Measurements from ENCODE around the gene SRCIN1.

SRCIN1 gene

DNA sequence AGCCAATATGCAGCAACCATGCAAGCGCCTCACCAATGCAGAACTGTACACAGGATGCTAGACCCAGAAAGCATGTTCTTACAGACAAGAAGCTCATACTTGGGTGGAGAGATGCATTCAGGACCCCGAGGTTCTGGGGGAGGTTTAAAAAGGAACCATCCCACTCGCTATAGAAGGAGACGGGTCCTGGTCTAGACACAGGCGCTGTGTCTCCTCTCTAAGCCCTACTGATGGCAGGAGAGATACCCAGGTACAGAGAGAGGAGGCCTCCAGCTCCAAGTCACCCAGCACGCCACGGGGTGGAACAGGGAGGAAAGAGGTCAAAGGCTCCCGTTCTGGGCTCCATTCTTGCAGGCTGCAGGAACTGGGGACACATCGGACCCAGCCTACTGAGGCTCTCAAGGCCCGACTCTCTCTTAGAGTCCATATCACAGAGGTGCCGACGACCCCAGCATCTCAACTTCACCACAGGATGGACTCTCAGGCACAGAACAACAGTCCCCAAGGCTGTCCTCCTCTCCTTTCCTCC is 28.0 kb downstream of the SRCIN1 start:
- no peak for DNase-seq

DNA sequence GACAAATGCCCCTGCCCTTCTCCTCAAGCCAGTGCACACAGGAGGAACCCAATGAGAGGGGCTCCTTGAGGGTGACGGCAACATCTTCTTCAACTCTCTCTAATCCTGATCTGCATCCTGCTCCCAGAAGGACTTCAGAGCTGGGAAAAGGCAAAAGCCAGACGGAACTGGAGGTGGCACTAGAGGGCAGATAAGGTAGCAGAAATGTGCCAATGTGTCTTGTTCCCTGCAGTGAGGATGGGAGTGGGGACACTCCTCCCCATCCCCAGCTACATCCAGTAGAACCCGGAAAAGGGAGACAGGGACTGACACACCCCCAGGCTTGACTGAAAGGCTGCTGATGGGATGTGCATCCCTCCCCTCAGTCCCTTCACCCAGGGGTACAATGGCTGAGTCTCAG is 28.5 kb downstream of the SRCIN1 start:
- no peak for DNase-seq

DNA sequence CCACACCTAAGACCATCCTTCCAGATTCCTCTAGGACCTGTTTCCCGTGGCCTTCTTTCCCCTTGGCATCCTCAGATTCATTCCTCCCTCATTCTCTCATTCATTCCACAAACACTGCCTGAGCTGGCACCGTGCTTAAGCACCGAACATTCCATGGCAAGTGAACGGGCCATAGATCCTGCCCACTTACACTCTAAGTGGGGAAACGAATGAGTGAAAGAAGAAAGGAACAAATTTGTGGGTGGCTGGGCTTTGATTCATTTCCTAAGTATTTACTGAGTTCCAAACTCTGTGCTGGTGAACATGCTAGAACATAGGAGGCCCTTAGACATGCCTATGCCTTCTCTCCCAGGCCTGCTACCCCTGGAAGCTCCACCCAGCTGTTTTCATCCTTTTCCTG is 30.0 kb downstream of the SRCIN1 start:
- no peak for DNase-seq

DNA sequence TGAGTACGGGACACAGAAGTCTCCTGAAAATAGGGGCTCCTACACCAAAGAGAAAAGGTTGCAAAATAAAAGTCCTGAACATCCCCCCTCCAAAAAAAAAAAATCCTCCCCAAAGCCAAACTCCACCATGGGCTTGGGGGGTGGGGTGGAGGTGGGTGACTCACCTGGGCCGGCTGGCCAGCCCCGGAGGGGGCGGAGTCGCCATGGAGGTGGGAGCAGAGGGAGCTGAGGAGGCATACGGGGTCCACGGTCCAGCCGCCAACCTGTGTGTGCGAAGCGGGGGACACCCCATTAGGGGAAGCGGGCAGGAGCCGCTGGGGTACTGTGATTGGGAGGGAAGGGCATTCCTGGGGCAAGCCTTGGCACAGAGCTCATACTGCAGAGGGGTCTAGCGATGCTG is 31.0 kb downstream of the SRCIN1 start:
- DNase-seq, result no peak

DNA sequence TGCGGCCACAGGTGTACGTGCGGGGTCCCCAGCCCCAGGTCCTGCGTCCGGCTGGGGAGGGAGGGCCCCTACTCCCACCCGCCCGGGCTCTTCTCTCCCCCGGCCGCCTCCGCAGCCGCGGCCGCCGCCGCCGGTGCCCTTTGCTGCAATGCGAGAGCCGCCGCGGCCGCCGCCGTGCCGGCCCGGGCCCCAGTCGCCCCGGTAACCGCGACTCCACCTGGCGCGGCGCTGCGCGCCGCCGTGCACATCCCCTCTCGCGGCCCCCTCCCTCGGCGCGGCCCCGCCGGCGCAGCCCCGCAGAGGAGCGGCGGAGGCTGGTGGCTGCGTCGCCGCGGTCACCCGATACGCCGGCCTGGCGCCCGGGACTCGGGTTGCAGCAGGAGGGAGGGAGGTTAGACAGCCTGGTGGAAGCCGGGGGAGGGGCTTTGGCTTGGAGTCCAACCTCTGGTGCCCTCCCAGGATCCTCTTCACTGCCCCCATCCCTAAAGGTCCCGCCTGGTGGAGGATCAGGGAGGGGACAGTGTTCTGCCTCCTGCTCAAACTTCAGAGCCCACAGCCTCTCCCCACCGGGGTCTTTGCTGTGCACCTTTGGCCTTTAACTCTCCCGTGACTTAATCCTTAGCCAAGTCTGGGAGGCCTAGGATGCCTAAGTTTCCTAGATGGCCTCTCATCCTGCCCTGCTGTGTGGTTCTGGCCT is 32.9 kb downstream of the SRCIN1 start:
- no peak for DNase-seq

DNA sequence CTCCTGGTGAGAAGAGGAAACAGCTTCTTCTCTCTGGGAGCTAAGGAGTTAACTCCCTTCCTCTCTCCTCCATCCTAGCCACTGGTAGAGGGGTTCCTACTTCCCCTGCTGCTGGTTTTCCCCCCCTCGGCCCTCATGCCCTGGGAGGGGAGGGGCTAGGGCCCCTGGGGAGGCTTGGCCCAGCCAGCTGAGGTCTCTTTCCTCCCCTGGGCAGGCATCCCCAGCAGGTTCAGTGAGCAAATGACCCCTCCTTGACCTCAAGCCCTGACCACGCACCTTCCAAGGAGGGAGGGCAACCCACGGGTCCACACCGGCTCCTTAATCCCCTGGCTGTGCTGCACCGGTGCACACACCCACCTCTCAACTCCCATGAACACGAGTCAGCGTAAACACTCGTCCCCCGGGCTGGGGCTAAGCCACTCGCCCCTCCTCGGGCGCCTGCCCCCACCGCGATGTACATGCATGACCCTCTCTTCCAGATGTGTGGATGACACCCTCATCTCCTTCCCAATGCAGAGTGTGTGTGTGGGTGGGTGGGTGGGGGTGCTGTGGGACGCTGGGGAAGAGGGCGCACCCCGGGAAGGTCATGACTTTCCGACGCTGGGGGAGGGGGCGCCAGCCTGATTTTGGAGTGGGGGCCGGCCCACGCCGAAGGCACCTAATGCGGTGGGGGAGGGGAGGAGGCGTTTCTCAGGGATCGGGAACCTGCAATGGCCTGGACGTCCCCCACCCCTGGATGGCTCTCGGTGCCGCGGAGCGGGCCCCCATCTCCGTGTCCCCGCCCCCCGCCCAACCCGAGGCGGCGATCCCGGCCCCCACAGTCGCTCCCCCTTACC is 33.7 kb downstream of the SRCIN1 start:
- no peak for DNase-seq

DNA sequence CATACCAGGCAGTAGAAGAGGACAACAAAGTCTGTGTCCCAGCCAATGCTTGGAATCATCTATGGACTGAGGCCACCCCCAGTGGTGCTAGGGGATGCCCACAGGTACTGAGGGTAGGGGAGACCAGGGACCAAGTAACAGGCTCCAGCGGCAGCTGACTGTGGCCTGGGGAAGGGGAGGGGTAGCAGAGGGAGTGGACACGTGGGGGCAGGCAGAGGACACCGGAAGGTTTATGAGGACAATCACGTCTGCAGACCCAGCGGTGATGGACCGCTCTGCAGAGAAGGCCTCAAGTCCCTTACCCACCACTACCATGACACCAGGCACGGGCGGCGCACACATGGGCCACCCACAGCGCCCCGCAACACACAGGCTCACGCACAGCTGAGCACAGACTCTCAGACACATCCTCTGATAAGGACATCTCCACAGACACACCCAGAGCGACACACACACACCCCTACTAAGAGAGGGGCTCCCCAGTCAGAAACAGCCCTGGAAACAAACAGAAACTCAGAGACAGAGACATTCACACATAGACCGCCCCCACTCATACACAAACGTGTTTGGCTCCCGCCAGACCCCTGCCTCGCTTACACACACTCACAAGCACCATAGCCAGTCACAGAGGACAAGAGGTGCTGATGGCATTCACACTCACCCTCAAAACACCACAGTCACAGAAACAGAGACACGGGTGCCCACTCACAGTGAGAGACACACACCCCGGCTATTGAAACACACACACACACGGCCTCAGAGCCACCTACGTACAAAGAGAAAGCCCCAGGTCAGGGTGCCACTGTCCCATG is 35.8 kb downstream of the SRCIN1 start:
- DNase-seq, result no peak

DNA sequence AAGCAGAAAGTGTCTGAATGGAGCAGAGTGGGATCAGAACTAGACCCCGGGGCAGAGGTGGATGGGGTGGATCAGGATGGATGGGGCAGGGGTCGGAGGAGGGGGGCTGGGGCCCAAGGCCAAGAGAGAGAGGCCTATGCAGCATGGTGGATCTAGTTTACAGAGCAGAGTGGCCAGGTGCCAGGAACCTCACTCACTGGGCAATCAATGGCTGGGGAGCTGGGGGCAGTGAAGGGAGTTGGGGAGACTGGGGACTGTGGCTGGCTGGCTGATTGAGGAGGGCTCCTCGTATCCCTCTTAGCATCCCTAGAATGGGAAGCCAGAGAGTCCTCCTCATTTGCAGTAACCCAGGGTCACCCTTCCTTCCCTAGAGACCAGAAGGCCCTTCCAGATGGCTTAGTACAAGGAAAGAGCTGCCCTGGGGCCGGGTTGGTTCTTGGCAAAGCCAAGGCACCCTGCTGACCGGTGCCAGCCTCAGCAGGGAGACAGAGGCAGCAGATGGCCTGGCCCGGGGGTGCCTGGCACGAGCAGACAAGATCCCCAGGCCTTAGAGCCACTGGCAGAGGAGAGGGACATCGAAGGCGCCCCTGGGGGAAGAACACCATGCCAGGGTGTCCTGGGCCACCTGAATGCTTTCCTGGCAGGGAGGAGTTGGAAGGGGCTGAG is 36.8 kb downstream of the SRCIN1 start:
- no peak for DNase-seq

DNA sequence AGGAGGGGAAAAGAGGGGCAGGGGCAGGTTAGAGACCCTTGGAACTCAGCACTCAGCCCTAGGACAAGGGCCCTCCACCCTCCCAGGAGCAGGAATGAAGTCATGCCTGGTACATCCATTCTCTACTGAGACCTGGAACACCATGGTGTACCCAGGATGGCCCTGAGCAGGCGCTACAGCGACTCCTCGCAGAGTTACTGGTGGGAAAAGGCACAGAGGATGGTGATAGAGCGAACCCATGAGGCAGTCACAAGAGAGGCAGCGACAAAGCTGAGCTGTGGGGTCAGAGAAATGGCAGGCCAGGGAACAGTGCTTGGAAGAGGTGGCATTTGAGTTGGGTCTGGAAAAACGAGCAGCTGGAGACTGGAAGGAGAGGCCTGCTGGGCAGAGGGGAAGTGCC is 37.5 kb downstream of the SRCIN1 start:
- no peak for DNase-seq

DNA sequence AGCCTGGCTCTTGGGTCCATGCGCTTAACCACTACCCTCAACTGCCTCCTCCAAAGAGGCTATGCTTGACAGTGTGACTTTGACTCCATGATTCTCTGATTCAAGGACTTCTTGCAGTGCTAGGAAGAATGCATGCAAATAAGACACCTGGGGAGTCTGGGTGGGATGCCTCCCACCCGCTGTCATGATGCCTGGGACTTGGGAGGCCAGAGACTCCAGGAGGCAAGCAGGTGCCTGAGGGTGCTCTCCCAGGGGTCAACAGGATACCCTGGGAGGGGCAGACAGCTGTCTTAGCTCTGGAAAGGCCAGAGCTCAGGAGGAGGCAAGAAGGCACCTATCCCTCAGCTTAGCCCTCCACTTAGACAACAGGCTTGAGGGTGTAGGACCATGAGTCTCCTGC is 38.4 kb downstream of the SRCIN1 start:
- DNase-seq, result no peak

DNA sequence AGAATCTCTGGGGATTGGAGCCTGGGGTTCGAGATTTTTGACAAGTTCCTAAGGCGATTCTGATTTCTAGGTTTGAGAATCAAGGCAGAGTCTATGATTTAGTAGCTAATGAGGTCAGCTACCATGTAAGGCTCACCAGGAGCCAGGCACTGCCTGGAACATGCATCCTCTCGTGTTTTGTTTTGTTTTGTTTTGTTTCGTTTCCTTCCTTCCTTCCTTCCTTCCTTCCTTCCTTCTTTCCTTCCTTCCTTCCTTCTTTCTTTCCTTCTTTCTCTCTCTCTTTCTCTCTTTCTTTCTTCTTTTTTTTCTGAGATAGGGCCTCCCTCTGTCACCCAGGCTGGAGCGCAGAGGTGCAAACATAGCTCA is 39.1 kb downstream of the SRCIN1 start:
- DNase-seq, result no peak

DNA sequence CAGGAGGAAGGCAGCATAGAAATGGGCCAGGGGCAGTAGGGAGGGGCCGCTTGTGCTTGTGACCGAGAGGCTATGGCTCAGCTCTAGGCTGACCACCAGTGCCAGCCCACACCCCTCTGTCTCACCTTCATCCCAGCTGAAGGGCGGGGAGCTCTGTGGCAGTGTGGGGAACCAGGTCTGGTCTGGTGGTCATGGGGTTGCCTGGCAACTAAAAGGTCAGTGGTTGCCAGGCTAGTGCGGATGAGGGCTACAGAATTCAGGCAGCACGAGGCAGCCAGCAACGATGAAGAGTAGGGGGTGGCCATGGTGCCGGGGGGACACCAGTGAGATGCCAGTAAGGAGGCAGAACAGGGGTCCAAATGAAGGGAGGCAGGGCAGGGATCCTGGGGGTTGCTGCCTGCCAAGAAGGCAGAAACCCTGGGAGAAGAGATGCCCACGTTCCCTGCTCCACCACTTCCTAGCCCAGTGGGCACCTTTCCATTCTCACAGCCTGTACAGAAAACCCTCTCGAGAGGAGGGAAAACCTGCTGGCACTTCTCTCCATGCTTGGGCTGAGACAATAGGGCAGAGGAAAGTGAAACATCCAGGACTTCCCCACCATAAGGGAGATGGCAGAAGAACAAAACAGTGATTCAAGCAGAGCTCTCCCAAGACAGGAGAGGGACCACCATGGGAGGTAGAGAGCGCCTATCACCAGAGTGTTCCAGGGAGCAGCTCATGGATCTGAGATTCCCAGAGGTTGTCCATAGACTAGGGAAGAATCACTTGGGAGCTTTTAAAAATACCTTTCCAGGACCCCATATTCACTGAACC is 39.7 kb downstream of the SRCIN1 start:
- no peak for DNase-seq

DNA sequence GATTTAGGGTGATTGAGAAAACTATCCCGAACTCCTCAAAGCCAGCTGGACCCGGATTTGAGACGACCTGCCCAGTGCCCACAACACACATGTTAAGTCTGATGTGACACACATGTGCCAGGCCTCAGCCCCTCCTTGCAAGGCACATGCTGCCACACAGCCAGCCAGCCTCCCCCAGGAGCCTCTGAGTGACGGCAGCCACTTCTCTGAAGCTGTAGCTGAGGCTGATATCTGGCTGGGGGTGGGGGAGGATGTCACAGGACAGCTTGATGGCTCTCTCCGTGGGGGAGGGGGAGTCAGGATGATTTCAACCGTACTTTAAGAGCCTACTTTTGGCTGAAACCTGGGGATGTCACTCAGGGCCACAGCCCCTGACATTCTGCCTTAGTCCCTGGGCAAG is 40.9 kb downstream of the SRCIN1 start:
- no peak for DNase-seq

DNA sequence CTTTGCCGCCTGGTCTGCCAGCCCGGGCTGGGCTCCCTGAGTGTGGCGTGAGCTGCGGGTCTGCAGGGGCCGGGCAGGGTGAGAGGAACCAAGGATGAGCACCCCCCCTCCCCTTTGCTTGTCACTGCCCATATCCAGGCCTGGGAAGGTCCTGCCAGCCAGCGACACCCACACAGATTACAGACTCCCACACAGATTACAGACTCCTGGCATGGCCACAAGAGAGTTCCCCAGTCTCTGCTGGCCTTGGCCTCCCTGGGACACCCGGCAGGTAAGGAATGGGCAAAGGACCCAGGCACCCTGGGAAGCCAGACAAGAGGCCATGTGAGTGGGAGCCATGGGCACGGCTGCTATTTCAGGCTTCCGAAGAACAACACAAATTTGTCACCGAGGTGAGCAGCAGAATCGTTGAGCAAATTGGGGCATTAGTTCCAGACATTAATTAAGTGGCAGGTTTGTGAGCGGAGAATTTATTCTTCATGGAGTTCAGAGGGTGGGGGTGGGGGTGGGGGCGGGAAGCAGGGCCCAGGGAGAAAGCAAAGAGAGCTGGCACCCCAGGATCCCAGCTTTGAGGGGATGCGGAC is 41.4 kb downstream of the SRCIN1 start:
- DNase-seq, result no peak

DNA sequence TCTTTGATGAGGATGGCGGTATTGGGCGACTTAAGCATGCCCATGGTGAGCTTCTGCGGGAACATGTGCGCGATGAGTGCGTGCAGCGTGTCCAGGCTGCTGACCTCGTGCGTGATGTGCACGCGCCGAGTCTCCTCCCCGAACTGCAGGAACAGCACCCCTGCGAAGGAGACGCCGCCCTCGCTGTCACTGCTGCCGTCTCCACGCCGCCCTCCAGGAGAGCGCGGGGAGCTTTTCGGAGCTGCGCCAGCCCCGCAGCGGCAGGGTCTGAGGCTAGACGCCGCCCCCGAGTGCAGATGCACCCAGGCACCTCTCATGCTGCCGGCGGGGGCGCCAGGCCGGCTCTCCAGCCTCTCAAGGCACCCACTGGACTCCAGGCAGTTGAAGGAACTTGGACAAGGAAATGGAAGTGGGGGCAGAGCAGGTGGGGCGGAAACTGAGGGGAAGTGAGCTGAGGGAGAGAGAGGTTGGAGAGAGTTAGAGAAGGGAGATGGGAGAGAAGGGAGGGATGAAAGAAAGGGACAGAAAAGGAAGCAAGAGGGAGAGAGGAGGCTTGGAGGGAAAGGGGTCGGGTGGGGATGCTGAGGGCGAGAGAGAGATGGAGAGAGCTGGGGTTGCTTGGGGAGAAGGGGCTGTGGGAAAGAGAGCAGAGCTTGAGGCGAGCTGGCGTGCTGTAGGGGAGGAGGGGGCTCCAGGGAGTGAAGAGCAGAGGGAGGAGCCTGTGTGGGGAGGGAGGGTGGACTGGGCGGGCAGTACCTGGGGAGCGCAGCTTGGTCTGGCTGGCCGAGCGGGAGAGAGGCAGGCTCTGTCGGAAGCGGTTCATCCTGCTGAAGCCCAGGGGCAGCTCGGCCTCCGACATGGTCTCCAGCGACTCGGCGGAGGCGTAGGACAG is 42.1 kb downstream of the SRCIN1 start:
- DNase-seq, result no peak

DNA sequence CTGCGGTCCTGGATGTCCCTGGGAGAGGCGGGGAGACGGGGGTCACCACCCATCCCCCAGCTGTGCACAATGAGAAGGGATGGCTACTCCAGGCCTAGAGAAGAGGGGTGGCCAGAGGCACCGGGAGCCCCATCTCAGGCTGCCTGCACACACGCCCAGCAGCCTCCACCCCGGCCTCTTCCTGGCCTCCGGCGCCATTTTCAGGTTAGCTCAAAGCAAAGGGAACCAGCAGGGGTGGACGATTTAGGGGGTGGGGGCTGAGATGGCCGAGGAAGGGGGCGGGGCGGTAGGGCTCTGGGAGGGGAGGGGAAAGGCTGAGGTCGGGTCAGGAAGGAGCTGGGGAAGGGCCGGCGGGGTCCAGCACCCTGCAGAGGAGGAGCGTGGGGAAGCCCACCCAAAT is 42.8 kb downstream of the SRCIN1 start:
- no peak for DNase-seq

DNA sequence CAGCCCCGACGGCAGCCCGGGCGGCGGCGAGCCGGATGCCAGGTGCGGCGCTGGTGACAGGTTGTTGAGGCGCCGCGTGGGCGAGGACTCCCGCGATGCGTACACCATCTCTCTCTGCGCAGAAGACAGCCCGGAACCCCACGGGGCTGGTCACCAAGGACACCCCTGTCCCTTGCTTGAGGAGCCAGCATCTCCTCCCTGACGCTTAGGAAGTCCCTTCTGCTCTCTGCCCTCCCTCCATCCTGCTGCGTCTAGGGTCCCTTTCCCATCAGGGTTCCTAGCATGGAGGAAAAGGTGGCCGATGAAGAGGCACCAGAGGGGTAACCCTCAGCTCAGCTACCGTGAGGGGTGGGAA is 43.6 kb downstream of the SRCIN1 start:
- no peak for DNase-seq

DNA sequence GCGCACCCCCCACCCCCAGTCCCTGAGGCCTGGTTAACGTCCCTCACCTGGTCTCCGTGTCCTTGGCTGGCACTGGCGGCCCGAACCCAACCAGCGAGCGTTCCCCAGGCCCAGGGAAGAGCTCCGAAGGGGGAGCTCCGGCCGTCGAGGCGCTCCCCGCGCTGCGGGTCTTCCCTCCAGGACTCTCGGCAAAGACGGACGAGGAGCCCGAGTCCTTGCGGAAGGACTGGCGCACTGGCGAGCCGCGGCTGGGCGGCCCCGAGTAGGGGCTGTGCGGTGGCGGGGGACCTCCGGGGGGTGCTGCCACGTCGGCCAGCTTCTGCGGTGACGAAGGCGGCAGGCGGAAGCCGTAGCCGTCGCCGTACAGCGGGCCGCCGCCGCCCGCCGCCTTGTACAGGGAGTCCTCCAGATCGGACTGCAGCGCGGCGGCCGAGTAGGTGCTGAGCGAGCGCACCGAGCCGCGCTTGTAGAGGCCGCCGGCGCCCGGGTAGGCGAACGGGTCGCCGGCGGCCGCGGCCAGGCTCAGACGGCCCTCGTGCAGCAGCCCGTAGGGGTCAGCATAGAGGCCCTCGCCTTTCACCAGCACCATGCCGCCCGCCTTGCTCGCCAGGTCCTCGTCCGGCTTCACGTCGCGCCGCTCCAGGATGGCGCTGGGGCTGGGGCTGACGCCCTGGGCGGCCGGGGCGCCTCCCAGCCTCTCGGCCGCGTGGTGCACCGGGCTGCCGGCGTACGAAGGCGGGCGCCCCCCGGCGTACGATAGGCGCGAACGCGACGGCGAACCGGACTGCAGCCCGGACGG is 44.1 kb downstream of the SRCIN1 start:
- no peak for DNase-seq

DNA sequence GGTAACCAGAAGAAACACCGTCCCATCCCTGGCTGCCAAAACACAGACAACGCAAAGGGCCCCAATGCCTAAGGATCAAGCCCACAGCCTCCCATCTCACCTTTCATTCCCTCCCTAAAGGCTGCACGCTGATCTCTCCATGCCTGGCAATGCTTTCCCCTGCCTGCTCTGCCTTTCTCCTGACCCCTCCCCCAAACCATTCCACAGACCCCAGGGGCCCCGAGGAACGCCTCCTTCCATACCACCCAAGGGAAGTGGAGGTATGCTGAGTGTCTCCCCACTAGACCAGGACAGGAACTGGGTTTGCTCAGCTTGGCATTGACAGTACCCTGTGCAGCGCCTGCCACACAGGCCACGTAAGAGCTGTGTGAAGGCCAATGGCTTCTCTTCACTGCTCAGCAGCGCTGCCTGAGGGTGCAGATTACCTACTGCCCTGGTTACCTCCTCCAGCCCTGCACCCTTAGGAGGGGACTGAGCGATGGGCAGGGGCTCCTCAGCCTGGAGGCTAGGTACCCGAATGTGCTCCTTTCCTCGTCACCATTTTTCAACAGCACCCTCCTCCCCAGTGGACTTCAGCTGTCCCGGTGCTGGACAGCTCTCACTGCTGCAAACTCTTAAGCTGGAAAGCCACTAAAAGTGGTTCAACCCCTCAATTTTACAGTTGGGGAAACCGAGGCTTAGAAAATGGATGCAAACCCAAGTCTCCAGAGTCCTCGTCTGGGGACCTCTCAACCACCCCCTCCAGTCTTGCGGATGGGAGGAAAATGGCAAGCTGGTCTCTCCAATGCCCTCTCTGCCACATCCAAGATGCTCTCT is 45.0 kb downstream of the SRCIN1 start:
- no peak for DNase-seq

Measured in SW 1271 (cell line).